ENCODE results near the gene HLF.

DNA sequence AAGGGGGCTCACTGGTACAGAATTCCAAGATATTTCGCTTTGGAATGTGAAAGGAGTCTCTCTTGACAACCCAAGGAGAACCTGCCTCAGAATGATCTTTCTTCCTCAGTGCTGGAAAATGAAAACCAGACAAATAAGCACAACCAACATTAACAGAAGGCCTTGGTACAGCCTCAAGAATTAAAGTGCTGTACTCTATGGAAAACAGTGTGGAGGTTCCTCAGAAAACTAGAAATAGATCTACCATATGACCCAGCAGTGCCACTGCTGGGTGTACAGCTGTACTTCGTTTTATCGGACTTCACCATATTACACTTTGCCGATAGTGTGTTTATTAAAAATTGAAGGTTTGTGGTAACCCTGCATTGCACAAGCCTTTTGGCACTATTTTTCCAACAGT is 25.2 kb downstream of the HLF start:
- TF ChIP-seq, protein P1, sequence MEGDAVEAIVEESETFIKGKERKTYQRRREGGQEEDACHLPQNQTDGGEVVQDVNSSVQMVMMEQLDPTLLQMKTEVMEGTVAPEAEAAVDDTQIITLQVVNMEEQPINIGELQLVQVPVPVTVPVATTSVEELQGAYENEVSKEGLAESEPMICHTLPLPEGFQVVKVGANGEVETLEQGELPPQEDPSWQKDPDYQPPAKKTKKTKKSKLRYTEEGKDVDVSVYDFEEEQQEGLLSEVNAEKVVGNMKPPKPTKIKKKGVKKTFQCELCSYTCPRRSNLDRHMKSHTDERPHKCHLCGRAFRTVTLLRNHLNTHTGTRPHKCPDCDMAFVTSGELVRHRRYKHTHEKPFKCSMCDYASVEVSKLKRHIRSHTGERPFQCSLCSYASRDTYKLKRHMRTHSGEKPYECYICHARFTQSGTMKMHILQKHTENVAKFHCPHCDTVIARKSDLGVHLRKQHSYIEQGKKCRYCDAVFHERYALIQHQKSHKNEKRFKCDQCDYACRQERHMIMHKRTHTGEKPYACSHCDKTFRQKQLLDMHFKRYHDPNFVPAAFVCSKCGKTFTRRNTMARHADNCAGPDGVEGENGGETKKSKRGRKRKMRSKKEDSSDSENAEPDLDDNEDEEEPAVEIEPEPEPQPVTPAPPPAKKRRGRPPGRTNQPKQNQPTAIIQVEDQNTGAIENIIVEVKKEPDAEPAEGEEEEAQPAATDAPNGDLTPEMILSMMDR (conservative IDR thresholded peaks at IDR 0.05 in 1 of 2, IDR thresholded peaks at IDR 0.05 in 1 of 2; ENCODE audit: extremely low read depth in 1 of 2, insufficient read depth in 1 of 2, low read depth in 1 of 2, low read length in 2 of 2), result no peak
- TF ChIP-seq EZH2 (IDR thresholded peaks at IDR 0.05; ENCODE audit: borderline replicate concordance, low read length), result no peak

Measured in mammary epithelial cell (primary cell).